ENCODE measurements around the gene ONECUT3.
A peak's percentile ranks its signal among the peaks of the same experiment; 100 is the strongest.

The ONECUT3 gene

GRCh38 chr19:1763648-1764639, 10.6 kb downstream of the ONECUT3 start:
- no peaks in the 10 kb centered on the region for H3K9me3 ChIP-seq
- H3K36me3 ChIP-seq (replicated peaks), result no peaks in the 10 kb centered on the region
- in situ Hi-C loops (cut with MboI; ENCODE audit: low sequenced_read_pairs), result loop anchor here (10.0 kb wide), 1 partner anchor 89 kb away; no protein-coding TSS in a partner anchor
- DNase-seq (ENCODE audit: low spot score in 2 of 2), result no peak
- peaks cover 83% of the 10 kb centered on the region for H3K27me3 ChIP-seq (ENCODE audit: low read depth)
- H3K4me1 ChIP-seq, result no peaks in the 10 kb centered on the region
- no peak overlapping the region for H3K4me3 ChIP-seq

GRCh38 chr19:1764729-1765128, 11.4 kb downstream of the ONECUT3 start:
- Histone ChIP-seq H3K4me3 (no peak overlapping the region), H3K9me3 (no peaks in the 10 kb centered on the region), H3K4me1 (no peaks in the 10 kb centered on the region), H3K27me3 (ENCODE audit: low read depth) (peaks cover 79% of the 10 kb centered on the region), H3K36me3 (replicated peaks) (no peaks in the 10 kb centered on the region)
- DNase-seq (ENCODE audit: low spot score in 2 of 2), result no peak
- in situ Hi-C loops (cut with MboI; ENCODE audit: low sequenced_read_pairs), result loop anchor here (10.0 kb wide), 1 partner anchor 90 kb away; no protein-coding TSS in a partner anchor

- no peak overlapping the region for H3K4me3 ChIP-seq
- H3K9me3 ChIP-seq, result peaks cover 1% of the 10 kb centered on the region
- in situ Hi-C loops (cut with MboI; ENCODE audit: low sequenced_read_pairs), result loop anchor here (10.0 kb wide), 1 partner anchor 91 kb away; no protein-coding TSS in a partner anchor
- H3K27me3 ChIP-seq (ENCODE audit: low read depth), result peaks cover 73% of the 10 kb centered on the region
- H3K36me3 ChIP-seq (replicated peaks), result no peaks in the 10 kb centered on the region
- H3K4me1 ChIP-seq, result no peaks in the 10 kb centered on the region
- DNase-seq (ENCODE audit: low spot score in 2 of 2), result no peak
These were observed 12.1 kb downstream of the ONECUT3 start for GRCh38 chr19:1765232-1765903.

GRCh38 chr19:1765904-1766799, 12.8 kb downstream of the ONECUT3 start:
- DNase-seq (ENCODE audit: low spot score in 2 of 2), result no peak
- in situ Hi-C loops (cut with MboI; ENCODE audit: low sequenced_read_pairs), result loop anchor here (10.0 kb wide), 1 partner anchor 91 kb away; no protein-coding TSS in a partner anchor
- H3K36me3 ChIP-seq (replicated peaks), result no peaks in the 10 kb centered on the region
- no peak overlapping the region for H3K4me3 ChIP-seq
- peaks cover 9% of the 10 kb centered on the region for H3K9me3 ChIP-seq
- H3K4me1 ChIP-seq, result no peaks in the 10 kb centered on the region
- H3K27me3 ChIP-seq (ENCODE audit: low read depth), result peaks cover 65% of the 10 kb centered on the region

GRCh38 chr19:1766800-1767352, 13.6 kb downstream of the ONECUT3 start:
- Histone ChIP-seq H3K4me3 (no peak overlapping the region), H3K27me3 (ENCODE audit: low read depth) (peaks cover 58% of the 10 kb centered on the region), H3K9me3 (peaks cover 11% of the 10 kb centered on the region), H3K36me3 (replicated peaks) (no peaks in the 10 kb centered on the region), H3K4me1 (no peaks in the 10 kb centered on the region)
- in situ Hi-C loops (cut with MboI; ENCODE audit: low sequenced_read_pairs), result loop anchor here (10.0 kb wide), 1 partner anchor 92 kb away; no protein-coding TSS in a partner anchor
- no peak for DNase-seq (ENCODE audit: low spot score in 2 of 2)

GRCh38 chr19:1767464-1767933, 14.2 kb downstream of the ONECUT3 start:
- no peak overlapping the region for H3K4me3 ChIP-seq
- in situ Hi-C loops (cut with MboI; ENCODE audit: low sequenced_read_pairs), result loop anchor here (10.0 kb wide), 1 partner anchor 93 kb away; no protein-coding TSS in a partner anchor
- DNase-seq (ENCODE audit: low spot score in 2 of 2), result peak in 1 of 2 experiments; percentile 80

GRCh38 chr19:1768248-1768647, 14.9 kb downstream of the ONECUT3 start:
- Histone ChIP-seq H3K27me3 (ENCODE audit: low read depth) (peaks cover 44% of the 10 kb centered on the region), H3K4me3 (no peak overlapping the region), H3K4me1 (no peaks in the 10 kb centered on the region), H3K36me3 (replicated peaks) (no peaks in the 10 kb centered on the region), H3K9me3 (peaks cover 11% of the 10 kb centered on the region)
- peak in 1 of 2 experiments; percentile 77 for DNase-seq (ENCODE audit: low spot score in 2 of 2)
- in situ Hi-C loops (cut with MboI; ENCODE audit: low sequenced_read_pairs), result loop anchor here (10.0 kb wide), 1 partner anchor 93 kb away; no protein-coding TSS in a partner anchor

More at GRCh38 chr19:1767464-1767933, 14.2 kb downstream of the ONECUT3 start:
- Histone ChIP-seq H3K9me3 (peaks cover 11% of the 10 kb centered on the region), H3K4me1 (no peaks in the 10 kb centered on the region), H3K27me3 (ENCODE audit: low read depth) (peaks cover 52% of the 10 kb centered on the region), H3K36me3 (replicated peaks) (no peaks in the 10 kb centered on the region)

GRCh38 chr19:1768918-1769644, 15.8 kb downstream of the ONECUT3 start:
- H3K36me3 ChIP-seq (replicated peaks), result no peaks in the 10 kb centered on the region
- DNase-seq (ENCODE audit: low spot score in 2 of 2), result no peak
- H3K9me3 ChIP-seq, result peaks cover 11% of the 10 kb centered on the region
- in situ Hi-C loops (cut with MboI; ENCODE audit: low sequenced_read_pairs), result loop anchor here (10.0 kb wide), 1 partner anchor 94 kb away; no protein-coding TSS in a partner anchor
- H3K4me1 ChIP-seq, result no peaks in the 10 kb centered on the region
- H3K4me3 ChIP-seq, result no peak overlapping the region
- peaks cover 36% of the 10 kb centered on the region for H3K27me3 ChIP-seq (ENCODE audit: low read depth)

GRCh38 chr19:1769645-1769985, 16.3 kb downstream of the ONECUT3 start:
- Histone ChIP-seq H3K4me1 (no peaks in the 10 kb centered on the region), H3K4me3 (no peak overlapping the region), H3K9me3 (peaks cover 11% of the 10 kb centered on the region), H3K27me3 (ENCODE audit: low read depth) (peaks cover 31% of the 10 kb centered on the region), H3K36me3 (replicated peaks) (no peaks in the 10 kb centered on the region)
- no peak for DNase-seq (ENCODE audit: low spot score in 2 of 2)
- in situ Hi-C loops (cut with MboI; ENCODE audit: low sequenced_read_pairs), result loop anchor here (10.0 kb wide), 1 partner anchor 95 kb away; no protein-coding TSS in a partner anchor

- no peaks in the 10 kb centered on the region for H3K36me3 ChIP-seq (replicated peaks)
- peaks cover 18% of the 10 kb centered on the region for H3K27me3 ChIP-seq (ENCODE audit: low read depth)
- no peak overlapping the region for H3K4me3 ChIP-seq
- in situ Hi-C loops (cut with MboI; ENCODE audit: low sequenced_read_pairs), result no loop called here
- DNase-seq (ENCODE audit: low spot score in 2 of 2), result no peak
- no peaks in the 10 kb centered on the region for H3K4me1 ChIP-seq
- H3K9me3 ChIP-seq, result peaks cover 11% of the 10 kb centered on the region
These were observed 17.7 kb downstream of the ONECUT3 start for GRCh38 chr19:1770866-1771576.

- in situ Hi-C loops (cut with MboI; ENCODE audit: low sequenced_read_pairs), result no loop called here
- Histone ChIP-seq H3K9me3 (peaks cover 11% of the 10 kb centered on the region), H3K36me3 (replicated peaks) (no peaks in the 10 kb centered on the region), H3K4me1 (no peaks in the 10 kb centered on the region), H3K4me3 (no peak overlapping the region), H3K27me3 (ENCODE audit: low read depth) (peaks cover 5% of the 10 kb centered on the region; the same call in 1 of the 2 replicates)
- DNase-seq (ENCODE audit: low spot score in 2 of 2), result no peak
These were observed 19.9 kb downstream of the ONECUT3 start for GRCh38 chr19:1773184-1773583.
